LNCaP clone FGC (cell line): ENCODE measurements around the gene DCUN1D1.

Experiments used
- DNase-seq: peaks from one replicate; pipeline ENCODE4 v3.0.0-alpha.2; 2011; ENCODE audit warnings: low read depth
- H3K4me3 ChIP-seq: 2 replicates; pipeline ENCODE4 v1.5.1; 2011; ENCODE audit warnings: mild to moderate bottlenecking, low read depth, low read length, control low read depth
- TF ChIP-seq, protein P1 (sequence below): IDR thresholded peaks from 2 replicates; pipeline ENCODE4 v1.5.1; 2012; ENCODE audit warnings: mild to moderate bottlenecking; ENCODE audit not compliant: control insufficient read depth, insufficient read depth; ENCODE audit errors: extremely low read depth

DCUN1D1 gene

GRCh38 chr3:182980204-182981037 is at the start of gene DCUN1D1:
DCUN1D1 (minus strand) TSS chr3:182980538; CDS start chr3:182980489, 49 bp downstream.
- TF ChIP-seq, protein P1, sequence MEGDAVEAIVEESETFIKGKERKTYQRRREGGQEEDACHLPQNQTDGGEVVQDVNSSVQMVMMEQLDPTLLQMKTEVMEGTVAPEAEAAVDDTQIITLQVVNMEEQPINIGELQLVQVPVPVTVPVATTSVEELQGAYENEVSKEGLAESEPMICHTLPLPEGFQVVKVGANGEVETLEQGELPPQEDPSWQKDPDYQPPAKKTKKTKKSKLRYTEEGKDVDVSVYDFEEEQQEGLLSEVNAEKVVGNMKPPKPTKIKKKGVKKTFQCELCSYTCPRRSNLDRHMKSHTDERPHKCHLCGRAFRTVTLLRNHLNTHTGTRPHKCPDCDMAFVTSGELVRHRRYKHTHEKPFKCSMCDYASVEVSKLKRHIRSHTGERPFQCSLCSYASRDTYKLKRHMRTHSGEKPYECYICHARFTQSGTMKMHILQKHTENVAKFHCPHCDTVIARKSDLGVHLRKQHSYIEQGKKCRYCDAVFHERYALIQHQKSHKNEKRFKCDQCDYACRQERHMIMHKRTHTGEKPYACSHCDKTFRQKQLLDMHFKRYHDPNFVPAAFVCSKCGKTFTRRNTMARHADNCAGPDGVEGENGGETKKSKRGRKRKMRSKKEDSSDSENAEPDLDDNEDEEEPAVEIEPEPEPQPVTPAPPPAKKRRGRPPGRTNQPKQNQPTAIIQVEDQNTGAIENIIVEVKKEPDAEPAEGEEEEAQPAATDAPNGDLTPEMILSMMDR: no peak

DNA sequence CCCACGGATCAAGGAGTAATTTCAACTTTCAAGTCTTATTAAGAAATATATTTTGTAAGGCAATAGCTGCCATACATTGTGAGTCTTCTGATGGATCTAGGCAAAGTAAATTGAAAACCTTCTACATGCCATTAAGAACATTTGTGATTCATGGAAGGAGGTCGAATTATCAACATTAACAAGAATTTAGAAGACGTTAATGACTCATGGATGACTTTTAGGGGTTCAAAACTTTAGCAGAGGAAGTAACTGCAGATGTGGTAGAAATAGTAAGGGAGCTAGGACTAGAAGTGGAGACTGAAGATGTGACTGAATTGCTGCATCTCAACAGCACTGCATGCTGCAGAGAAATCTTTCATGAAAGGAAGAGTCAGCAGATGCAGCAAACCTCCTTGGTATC is 48.1 kb upstream of the DCUN1D1 start:
- no peak overlapping the region for H3K4me3 ChIP-seq
- TF ChIP-seq, protein P1: no peak
- no peak for DNase-seq

More at GRCh38 chr3:182980204-182981037, at the start of gene DCUN1D1:
- DNase-seq: peak; percentile 22
- peak within 1 kb of the TSS; percentile 86 for H3K4me3 ChIP-seq

GRCh38 chr3:183027276-183027675 is 46.9 kb upstream of the DCUN1D1 start:
- DNase-seq: no peak
- TF ChIP-seq, protein P1: no peak
- H3K4me3 ChIP-seq: no peak overlapping the region

DNA sequence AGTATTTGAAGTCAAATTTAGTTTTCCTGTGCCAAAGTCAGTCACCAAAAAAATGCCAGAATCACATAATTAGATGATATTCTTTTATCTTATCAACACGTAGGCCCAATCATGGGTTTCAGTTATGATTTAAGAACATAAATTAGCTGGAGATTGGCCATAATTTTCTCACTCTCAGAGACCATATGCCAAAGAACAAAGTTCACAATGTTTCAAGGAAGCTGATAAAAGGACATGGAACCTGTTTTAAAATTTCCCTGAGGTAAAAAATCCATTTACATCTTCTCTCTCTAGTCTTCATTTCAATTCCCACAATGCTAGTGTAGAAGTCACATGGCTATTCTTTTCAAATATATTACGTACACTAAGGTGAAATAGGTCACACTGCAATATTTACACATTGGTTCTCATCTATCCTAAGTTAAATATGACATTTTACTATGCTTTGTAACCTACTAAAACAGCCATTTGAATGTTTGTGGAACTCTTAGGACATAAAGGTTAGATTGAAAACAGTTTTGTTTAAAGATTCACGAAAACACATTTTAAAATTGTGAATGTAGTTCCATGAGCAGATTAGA is 42.7 kb upstream of the DCUN1D1 start:
- H3K4me3 ChIP-seq: no peak overlapping the region
- no peak for DNase-seq
- TF ChIP-seq, protein P1: no peak

- TF ChIP-seq, protein P1: no peak
- no peak overlapping the region for H3K4me3 ChIP-seq
- DNase-seq: no peak
Measured at GRCh38 chr3:183018421-183019192, 38.3 kb upstream of the DCUN1D1 start.

DNA sequence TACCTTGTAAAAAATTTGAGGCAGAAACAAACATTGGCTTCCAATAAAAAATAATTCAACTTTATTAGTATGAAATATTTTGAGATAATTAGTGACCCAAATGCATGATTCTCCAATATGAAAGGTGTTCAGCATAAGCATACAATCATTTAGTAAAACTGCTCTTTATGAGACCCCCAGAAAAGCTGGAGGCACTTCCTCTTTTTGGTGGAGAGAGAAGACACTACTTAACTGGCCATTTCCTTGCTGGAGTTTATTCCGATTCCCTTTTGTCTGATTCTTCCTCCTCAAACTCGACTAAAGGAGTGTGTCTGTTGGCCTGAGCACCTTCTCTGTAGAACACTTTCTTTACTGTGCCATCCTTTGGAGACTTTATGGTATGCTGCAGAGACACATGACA is 34.8 kb upstream of the DCUN1D1 start:
- no peak overlapping the region for H3K4me3 ChIP-seq
- TF ChIP-seq, protein P1: no peak
- DNase-seq: no peak
